GM18499 (cell line): ENCODE data around the gene KCTD2.
"Not testable (repeated sequence)": the region's sequence is repeated elsewhere in the genome, so short reads cannot be mapped to it uniquely, and the experiment has no call there.

Experiments
- ATAC-seq: cut with Tn5 transposase; IDR thresholded peaks from one replicate; pipeline ENCODE4 v1.9.1; 2021; ENCODE audit warnings: moderate number of reproducible peaks; ENCODE audit not compliant: insufficient read depth, unreplicated experiment

KCTD2 gene

DNA sequence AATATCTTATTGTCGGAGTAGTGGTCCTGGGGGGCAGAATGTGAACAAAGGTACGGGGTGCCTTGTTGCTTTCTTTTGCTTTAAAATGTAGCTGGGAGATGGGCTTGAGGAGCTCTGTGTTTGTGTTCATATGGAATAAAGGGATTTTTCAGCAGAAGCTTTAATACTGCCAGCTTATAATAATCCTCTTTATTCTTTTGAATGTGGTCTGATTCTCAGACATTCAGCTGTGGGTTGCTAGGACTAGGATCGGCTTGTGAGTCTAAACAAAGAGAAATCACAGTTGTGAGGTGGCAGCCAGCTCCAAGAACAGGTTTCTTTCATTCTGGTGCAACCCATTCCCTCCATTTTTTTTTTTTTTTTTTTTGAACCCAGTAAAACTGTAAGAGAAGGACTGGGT lies 27.3 kb upstream of the KCTD2 start:
- no peak for ATAC-seq

DNA sequence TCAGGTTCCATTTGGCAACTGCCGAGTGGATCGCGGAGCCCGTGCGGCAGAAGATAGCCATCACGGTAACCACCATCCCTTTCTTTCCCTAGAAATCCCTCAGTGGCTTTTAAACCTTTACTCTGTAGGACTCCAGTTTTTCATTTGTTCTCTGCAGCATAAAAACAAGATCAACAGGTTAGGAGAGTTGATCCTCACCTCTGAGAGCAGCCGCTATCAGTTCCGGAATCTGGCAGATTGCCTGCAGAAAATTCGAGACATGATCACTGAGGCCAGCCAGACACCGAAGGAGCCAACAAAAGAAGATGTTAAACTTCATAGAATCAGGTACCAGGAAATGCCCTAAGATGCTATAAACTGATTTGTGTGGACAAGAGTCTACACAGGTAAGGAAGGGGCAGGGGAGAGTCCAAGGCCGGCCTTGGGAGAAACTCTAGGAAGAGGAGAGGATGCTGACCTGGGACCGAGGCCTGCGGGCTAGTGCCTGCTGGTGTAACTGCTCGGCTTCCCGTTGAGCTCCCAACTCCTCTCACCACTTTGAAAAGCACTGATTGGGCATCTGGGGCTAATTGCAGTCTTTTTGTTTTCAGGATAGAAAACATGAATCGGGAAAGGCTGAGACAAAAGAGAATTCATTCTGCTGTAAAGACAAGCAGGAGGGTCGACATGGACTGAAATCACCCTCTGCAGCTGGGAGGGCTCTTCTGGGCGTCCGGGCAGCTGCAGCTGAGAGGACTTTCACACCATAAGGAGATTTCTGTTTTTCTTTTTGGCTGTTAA lies 26.5 kb upstream of the KCTD2 start:
- no peak for ATAC-seq

GRCh38 chr17:75024686-75025397 lies 22.2 kb upstream of the KCTD2 start:
- ATAC-seq: no peak

- ATAC-seq: not testable (repeated sequence)
Measured at GRCh38 chr17:75025398-75025734, 21.7 kb upstream of the KCTD2 start.

DNA sequence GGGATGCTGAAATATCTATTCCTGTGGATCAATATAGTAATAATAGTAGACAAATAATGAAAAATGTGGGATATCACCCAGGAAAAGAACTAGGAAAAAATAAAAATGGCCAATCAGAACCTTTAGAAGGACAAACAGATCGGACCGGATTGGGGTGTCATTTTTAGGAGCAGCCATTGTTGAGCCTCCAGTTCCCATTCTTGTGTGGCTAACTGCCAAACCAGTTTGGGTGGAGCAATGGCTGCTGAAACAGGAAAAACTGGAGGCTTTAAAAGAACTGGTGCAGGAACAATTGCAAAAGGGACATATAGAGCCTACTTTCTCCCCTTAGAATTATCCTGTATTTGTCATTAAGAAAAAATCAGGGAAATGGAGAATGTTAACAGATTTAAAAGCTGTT lies 20.4 kb upstream of the KCTD2 start:
- ATAC-seq: not testable (repeated sequence)

- ATAC-seq: no peak
Measured at GRCh38 chr17:75030161-75030560, 16.9 kb upstream of the KCTD2 start.

DNA sequence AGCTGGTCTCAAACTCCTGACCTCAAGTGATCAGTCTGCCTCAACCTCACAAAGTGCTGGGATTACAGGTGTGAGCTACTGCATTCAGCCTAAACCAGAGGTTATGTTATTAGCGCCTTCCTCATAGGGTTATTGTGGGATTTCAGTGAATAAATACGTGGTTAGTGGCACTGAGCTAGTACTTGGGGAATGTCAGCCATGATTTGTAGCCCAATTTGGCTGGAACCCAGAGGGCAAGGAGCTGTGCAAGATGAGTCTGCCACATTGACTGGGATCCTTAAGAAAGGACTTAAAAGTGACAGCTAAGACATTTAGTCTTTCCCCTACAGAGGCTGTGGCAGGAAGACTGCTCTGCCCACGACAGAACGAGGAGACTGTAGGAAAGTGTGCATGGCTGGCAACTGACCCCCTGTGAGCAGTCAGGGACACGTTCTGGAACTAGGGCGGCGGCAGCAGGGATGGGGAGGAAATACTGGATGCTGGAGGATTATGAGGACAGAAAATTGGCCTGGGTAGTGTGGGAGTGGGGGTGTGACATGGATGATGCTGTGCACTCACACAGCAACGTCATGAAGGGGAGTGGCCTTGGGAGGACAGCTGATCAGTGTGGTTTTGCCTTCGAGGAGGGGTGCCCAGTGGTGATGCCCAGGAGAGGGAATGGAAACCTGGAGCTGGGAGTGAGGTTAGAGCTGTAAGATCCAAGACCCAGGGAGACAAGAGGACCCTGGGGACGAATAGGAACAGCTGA lies 14.9 kb upstream of the KCTD2 start:
- ATAC-seq: no peak

DNA sequence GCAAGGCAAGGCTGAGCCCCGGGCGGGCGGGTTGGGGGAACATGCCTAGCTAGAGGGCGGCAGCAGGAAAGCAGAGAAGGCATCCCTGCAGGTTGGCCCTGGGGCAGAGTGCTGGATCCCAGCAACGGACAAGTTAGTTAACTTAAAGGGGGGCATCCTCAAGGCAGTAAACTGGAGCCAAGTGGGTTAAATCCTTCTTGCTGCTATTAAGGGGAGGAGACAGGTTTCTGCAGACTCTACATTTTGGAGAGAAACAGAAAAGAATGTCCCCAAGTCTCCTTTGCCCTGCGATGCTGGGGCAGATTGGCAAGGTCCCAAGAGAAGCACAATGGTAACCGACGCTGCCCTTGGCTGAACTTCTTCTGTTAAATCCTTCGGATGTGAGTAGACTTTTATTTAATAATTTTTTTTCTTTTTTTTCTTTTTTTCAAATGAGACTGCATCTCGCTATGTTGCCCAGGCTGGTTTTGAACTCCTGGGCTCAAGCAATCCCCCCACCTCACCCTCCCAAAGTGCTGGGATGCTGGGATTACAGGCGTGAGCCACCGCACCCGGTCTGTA lies 14.2 kb upstream of the KCTD2 start:
- ATAC-seq: no peak

- ATAC-seq: no peak
Measured at GRCh38 chr17:75033346-75034235, 13.4 kb upstream of the KCTD2 start.

- no peak for ATAC-seq
Measured at GRCh38 chr17:75034236-75034908, 12.7 kb upstream of the KCTD2 start.

GRCh38 chr17:75036643-75037268 lies 10.3 kb upstream of the KCTD2 start:
- no peak for ATAC-seq

DNA sequence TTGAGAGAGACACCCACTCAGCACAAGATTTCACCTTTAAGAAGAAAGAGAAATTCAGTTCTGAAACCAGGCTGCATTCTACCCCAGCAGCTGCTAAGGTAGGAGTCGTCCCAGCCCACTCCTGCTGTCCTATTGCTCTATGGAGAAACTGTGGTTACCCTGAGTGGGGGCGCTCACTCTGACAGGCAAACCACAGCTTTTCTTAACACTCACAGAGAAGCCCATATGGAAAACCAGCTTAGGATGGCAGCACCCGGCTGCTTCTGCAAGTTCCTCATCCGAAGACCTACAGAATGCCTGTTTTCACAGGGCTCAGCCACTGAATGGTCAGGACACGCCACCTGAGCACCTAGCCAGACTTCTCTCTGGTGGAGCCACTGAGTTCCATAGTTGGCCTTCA lies 7.8 kb upstream of the KCTD2 start:
- no peak for ATAC-seq

DNA sequence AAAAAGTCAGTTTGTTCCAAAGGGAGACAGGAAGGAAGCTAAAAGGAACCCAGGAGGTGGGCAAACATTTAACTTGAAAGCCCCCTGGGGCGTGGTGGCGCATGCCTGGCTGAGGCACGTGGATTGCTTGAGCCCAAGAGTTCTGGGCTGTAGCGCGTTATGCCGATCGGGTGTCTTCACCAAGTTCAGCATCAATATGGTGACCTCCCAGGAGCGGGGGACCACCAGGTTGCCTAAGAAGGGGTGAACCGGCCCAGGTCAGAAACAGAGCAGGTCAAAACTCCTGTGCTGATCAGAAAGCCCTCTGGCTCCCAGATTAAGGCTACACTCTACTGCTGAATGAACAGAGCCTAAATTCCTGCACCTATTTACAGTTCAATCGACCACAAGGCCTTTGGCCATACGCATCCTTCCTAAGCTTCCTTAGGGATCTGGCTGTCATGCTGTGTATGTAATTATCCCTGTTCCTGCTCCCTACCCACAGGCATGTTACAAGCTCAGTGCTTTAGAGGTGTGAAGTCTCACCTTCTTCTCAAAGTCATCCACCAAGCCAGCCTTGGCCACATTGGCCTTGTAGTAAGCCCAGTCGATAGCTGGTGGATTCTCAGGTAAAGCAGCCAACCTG lies 5.3 kb upstream of the KCTD2 start:
- no peak for ATAC-seq

- ATAC-seq: not testable (repeated sequence)
Measured at GRCh38 chr17:75043789-75044188, 3.2 kb upstream of the KCTD2 start.

DNA sequence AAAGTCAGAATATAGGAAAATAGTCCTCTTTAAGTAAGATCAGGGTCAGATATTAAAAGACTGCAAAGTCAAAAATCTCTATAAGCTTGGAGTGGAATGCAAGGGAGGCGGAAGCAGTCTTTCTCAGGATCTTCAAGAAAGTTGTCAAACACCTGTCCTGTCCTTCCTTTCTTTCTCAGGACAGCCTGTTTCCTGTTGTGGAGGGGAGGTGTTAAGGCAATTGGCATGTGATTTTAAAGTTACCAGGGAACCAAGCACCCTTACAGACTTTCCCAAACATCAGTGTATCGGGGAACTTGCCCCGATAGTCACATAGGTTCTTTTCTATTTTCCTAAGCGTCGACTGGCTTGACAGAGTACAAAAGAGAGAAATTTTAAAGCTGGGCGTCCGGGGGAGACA lies 2.3 kb upstream of the KCTD2 start:
- ATAC-seq: no peak

GRCh38 chr17:75045946-75046406 lies 1.0 kb upstream of the KCTD2 start:
- not testable (repeated sequence) for ATAC-seq

- no peak for ATAC-seq
Measured at GRCh38 chr17:75047398-75048098, 523 bp downstream of the KCTD2 start.
